Transverse colon (tissue), 4 donors: ENCODE data around the gene HYI.

ENCODE experiments used
- EP300 ChIP-seq: sonication (generic); formaldehyde crosslinking; IDR thresholded peaks from one replicate; pipeline ENCODE4 v1.6.1; 2017; ENCODE audit warnings: antibody characterized with exemption, low read depth
- POLR2A ChIP-seq: fragments of 450-650 bp; IDR thresholded peaks from one replicate; pipeline ENCODE4 v1.6.1; 2016; ENCODE audit warnings: antibody characterized with exemption, mild to moderate bottlenecking, moderate library complexity
- POLR2AphosphoS5 ChIP-seq, 3 donors: sonication (generic); formaldehyde crosslinking; IDR thresholded peaks; one replicate each; pipeline ENCODE4 v1.6.1; 2016; ENCODE audit warnings: antibody characterized with exemption in 3 of 3
- TF ChIP-seq, protein P1 (sequence below), 5 experiments: fragments of 200-600 bp in 3 of 5; fragments of 450-650 bp in 2 of 5; sonication (generic) in 3 of 5; IDR thresholded peaks; 1 replicate in 2 of 5; 2 replicates in 3 of 5; pipeline ENCODE4 v1.5.1; 2016 to 2017; ENCODE audit warnings: antibody characterized with exemption in 5 of 5, inconsistent platforms in 3 of 5, mild to moderate bottlenecking in 2 of 5, moderate library complexity in 1 of 5

DNA sequence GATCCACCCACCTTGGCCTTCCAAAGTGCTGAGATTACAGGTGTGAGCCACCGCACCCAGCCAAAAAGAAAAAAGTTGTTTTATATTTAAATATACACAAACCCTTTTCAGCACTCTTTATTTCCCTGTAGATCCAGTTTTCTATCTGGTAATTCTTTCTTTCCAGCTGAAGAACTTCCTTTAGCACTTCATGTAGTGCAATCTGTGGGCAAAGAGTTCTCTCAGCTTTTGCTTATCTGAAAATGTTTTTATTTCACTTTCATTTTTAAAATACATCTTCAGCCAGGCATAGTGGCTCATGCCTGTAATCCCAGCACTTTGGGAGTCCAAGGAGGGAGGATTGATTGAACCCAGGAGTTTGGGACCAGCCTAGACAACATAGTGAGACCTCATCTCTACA, 28.5 kb upstream of the HYI start:
- TF ChIP-seq EP300 (no peak), POLR2A (no peak), POLR2AphosphoS5 (IDR thresholded peaks at IDR 0.05) (no peak)
- TF ChIP-seq, protein P1, sequence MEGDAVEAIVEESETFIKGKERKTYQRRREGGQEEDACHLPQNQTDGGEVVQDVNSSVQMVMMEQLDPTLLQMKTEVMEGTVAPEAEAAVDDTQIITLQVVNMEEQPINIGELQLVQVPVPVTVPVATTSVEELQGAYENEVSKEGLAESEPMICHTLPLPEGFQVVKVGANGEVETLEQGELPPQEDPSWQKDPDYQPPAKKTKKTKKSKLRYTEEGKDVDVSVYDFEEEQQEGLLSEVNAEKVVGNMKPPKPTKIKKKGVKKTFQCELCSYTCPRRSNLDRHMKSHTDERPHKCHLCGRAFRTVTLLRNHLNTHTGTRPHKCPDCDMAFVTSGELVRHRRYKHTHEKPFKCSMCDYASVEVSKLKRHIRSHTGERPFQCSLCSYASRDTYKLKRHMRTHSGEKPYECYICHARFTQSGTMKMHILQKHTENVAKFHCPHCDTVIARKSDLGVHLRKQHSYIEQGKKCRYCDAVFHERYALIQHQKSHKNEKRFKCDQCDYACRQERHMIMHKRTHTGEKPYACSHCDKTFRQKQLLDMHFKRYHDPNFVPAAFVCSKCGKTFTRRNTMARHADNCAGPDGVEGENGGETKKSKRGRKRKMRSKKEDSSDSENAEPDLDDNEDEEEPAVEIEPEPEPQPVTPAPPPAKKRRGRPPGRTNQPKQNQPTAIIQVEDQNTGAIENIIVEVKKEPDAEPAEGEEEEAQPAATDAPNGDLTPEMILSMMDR (IDR thresholded peaks at IDR 0.05): no peak
